HL-60 (cell line): Measurements from ENCODE around the gene C10orf71.

ENCODE experiments used
- DNase-seq, 2 experiments: peaks; one replicate each; pipeline ENCODE4 v3.0.0-alpha.2; 2010 to 2020; ENCODE audit warnings: low read depth in 1 of 2, low spot score in 1 of 2
- H3K27ac ChIP-seq: fragments of 250-450 bp; sonication (Bioruptor Pico); replicated peaks from 2 replicates; pipeline ENCODE4 v1.5.1; 2020; ENCODE audit warnings: mild to moderate bottlenecking, moderate library complexity
- H3K27me3 ChIP-seq: fragments of 250-450 bp; sonication (Bioruptor Pico); 2 replicates; pipeline ENCODE4 v1.5.1; 2021; ENCODE audit warnings: mild to moderate bottlenecking, moderate library complexity; ENCODE audit not compliant: insufficient read depth, poor library complexity, severe bottlenecking
- H3K4me3 ChIP-seq: replicated peaks from 2 replicates; pipeline ENCODE4 v1.5.1; 2011; ENCODE audit warnings: mild to moderate bottlenecking, control low read depth, low read length; ENCODE audit not compliant: insufficient read depth
- GABPA ChIP-seq: IDR thresholded peaks from 2 replicates; pipeline ENCODE4 v1.6.1; 2012; ENCODE audit warnings: low read depth
- POLR2AphosphoS5 ChIP-seq: IDR thresholded peaks from 2 replicates; pipeline ENCODE4 v1.6.1; 2012; ENCODE audit warnings: low read depth
- SPI1 ChIP-seq: IDR thresholded peaks from 2 replicates; pipeline ENCODE4 v1.6.1; 2012; ENCODE audit warnings: low read depth, mild to moderate bottlenecking, borderline replicate concordance
- TF ChIP-seq, protein P1 (sequence below): IDR thresholded peaks from 2 replicates; pipeline ENCODE4 v1.6.1; 2012; ENCODE audit warnings: low read depth; ENCODE audit not compliant: insufficient replicate concordance
- TF ChIP-seq, protein P2 (sequence below): IDR thresholded peaks from one replicate; pipeline ENCODE4 v1.5.1; 2011; ENCODE audit warnings: low read length, control low read depth, inconsistent platforms; ENCODE audit not compliant: insufficient read depth

Gene C10orf71

DNA sequence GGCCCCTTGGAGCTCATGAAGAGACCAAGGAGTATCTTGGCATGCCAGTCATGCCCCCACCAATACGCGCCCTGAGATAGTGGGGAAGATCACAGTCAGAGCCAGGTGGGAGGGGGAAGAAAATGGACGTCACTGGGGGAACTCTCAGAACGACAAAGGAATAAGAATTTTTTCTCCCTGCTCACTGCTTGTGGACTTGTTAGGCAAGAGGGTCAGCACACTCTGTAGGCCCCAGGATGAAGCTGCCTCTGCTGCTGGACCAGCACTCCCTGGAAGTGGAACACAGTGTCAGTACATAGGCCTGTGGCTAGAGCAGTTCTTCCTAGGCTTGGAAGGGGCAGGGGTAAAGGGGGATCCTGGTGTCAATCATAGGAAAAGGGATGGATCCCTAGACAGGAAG is 50.4 kb downstream of the C10orf71 start:
- DNase-seq, result no peak
- no peak overlapping the region for H3K4me3 ChIP-seq
- H3K27ac ChIP-seq, result no peak overlapping the region
- TF ChIP-seq, protein P1, sequence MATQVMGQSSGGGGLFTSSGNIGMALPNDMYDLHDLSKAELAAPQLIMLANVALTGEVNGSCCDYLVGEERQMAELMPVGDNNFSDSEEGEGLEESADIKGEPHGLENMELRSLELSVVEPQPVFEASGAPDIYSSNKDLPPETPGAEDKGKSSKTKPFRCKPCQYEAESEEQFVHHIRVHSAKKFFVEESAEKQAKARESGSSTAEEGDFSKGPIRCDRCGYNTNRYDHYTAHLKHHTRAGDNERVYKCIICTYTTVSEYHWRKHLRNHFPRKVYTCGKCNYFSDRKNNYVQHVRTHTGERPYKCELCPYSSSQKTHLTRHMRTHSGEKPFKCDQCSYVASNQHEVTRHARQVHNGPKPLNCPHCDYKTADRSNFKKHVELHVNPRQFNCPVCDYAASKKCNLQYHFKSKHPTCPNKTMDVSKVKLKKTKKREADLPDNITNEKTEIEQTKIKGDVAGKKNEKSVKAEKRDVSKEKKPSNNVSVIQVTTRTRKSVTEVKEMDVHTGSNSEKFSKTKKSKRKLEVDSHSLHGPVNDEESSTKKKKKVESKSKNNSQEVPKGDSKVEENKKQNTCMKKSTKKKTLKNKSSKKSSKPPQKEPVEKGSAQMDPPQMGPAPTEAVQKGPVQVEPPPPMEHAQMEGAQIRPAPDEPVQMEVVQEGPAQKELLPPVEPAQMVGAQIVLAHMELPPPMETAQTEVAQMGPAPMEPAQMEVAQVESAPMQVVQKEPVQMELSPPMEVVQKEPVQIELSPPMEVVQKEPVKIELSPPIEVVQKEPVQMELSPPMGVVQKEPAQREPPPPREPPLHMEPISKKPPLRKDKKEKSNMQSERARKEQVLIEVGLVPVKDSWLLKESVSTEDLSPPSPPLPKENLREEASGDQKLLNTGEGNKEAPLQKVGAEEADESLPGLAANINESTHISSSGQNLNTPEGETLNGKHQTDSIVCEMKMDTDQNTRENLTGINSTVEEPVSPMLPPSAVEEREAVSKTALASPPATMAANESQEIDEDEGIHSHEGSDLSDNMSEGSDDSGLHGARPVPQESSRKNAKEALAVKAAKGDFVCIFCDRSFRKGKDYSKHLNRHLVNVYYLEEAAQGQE, result no peak
- TF ChIP-seq SPI1 (no peak), GABPA (no peak), POLR2AphosphoS5 (no peak)
- TF ChIP-seq, protein P2, sequence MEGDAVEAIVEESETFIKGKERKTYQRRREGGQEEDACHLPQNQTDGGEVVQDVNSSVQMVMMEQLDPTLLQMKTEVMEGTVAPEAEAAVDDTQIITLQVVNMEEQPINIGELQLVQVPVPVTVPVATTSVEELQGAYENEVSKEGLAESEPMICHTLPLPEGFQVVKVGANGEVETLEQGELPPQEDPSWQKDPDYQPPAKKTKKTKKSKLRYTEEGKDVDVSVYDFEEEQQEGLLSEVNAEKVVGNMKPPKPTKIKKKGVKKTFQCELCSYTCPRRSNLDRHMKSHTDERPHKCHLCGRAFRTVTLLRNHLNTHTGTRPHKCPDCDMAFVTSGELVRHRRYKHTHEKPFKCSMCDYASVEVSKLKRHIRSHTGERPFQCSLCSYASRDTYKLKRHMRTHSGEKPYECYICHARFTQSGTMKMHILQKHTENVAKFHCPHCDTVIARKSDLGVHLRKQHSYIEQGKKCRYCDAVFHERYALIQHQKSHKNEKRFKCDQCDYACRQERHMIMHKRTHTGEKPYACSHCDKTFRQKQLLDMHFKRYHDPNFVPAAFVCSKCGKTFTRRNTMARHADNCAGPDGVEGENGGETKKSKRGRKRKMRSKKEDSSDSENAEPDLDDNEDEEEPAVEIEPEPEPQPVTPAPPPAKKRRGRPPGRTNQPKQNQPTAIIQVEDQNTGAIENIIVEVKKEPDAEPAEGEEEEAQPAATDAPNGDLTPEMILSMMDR, result no peak
- H3K27me3 ChIP-seq, result no peaks in the 10 kb centered on the region

DNA sequence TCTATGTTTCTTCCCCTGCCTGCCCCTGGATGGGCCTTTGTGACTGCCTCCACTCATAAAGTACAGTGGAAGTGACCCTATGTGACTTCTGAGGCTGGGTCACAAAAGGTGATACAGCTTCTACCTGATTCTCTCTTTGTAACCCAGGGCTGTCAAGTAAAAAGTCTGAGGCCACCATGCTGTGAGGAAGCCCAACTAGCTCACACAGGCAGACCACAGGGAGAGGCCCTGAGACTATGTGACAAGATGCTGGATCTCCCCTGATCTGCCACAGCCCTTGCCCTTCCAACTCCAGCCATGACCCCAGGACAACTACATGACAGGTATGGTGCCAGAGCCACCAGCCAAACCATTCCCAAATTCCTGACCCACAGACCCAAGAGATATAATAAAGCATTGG is 51.2 kb downstream of the C10orf71 start:
- no peak overlapping the region for H3K4me3 ChIP-seq
- H3K27me3 ChIP-seq, result no peaks in the 10 kb centered on the region
- no peak for DNase-seq
- H3K27ac ChIP-seq, result no peak overlapping the region
- no peak for TF ChIP-seq SPI1
- no peak for TF ChIP-seq GABPA
- TF ChIP-seq, protein P2, result no peak
- TF ChIP-seq, protein P1, result no peak
- TF ChIP-seq POLR2AphosphoS5, result no peak

DNA sequence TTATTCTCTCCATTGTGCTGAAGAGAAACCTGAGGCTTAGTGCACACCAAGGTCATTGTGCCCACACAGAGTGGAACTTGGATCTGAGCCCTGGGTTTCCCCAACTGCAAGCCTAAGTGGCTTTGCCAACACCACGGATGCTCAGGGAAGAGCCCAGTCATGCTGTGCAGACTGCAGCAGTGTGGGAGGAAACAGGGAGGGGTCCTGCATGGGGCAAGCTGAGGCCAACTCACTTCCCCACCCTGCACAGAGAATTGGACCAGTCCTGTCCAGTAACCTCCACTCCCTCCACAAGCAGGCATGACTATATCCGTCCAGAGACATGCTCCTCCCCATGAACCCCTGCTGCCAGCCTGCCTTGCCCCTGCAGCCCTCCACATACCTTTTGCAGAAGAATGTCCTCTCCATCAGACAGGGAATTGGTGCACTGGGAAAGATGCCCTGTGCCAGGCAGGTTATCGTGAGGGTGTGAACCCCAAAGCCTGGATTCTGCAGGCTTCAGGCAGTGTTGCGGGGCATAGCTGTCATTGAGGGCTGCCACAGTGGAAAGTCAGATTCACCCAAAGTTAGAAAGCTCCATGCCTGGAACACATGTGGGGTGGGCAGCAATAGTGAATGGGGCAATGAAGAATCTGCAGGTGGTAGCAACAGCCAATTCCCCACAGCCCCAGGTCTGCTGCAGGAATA is 52.0 kb downstream of the C10orf71 start:
- DNase-seq, result no peak
- TF ChIP-seq GABPA, result no peak
- TF ChIP-seq, protein P2, result no peak
- no peak overlapping the region for H3K27ac ChIP-seq
- H3K4me3 ChIP-seq, result no peak overlapping the region
- H3K27me3 ChIP-seq, result no peaks in the 10 kb centered on the region

DNA sequence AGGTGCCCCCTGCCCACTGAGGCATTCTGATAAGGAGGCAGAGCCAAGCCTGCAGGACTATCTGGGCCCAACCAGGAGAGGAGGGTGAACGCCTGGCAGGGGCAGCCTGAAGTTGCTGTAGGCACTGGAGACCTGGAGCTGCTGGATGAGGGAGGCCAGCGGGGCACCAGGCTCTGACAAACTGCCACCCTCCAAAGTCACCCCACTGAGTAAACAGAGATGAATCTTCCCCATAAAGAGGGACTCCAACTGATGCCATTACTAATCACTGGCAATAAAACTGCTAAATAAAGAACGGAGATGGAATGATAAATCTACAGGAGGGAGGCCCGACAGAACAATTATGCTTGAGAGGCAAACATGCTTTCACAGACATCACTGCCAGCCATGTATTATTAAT is 52.7 kb downstream of the C10orf71 start:
- Histone ChIP-seq H3K27ac (no peak overlapping the region), H3K4me3 (no peak overlapping the region), H3K27me3 (no peaks in the 10 kb centered on the region)
- DNase-seq, result no peak
- TF ChIP-seq SPI1, result no peak
- TF ChIP-seq GABPA, result no peak
- TF ChIP-seq POLR2AphosphoS5, result no peak
- TF ChIP-seq, protein P1, result no peak
- TF ChIP-seq, protein P2, result no peak
